BLaER1 (cell line): ENCODE measurements around the gene MT1E.

Experiments used
- H3K27ac ChIP-seq: shearing (Covaris generic); formaldehyde crosslinking; 2 replicates; pipeline ENCODE4 v1.8.1; 2022
- H3K27me3 ChIP-seq: shearing (Covaris generic); formaldehyde crosslinking; 2 replicates; pipeline ENCODE4 v1.8.1; 2022
- H3K36me3 ChIP-seq: shearing (Covaris generic); formaldehyde crosslinking; 2 replicates; pipeline ENCODE4 v1.8.1; 2022
- H3K4me1 ChIP-seq: shearing (Covaris generic); formaldehyde crosslinking; 2 replicates; pipeline ENCODE4 v1.8.1; 2022
- H3K4me2 ChIP-seq: shearing (Covaris generic); formaldehyde crosslinking; 2 replicates; pipeline ENCODE4 v1.8.1; 2022
- H3K4me3 ChIP-seq: shearing (Covaris generic); formaldehyde crosslinking; 2 replicates; pipeline ENCODE4 v1.8.1; 2022
- H3K9ac ChIP-seq: shearing (Covaris generic); formaldehyde crosslinking; 2 replicates; pipeline ENCODE4 v1.8.1; 2022
- H3K9me3 ChIP-seq: shearing (Covaris generic); formaldehyde crosslinking; 2 replicates; pipeline ENCODE4 v1.8.1; 2022
- H4K20me1 ChIP-seq: shearing (Covaris generic); formaldehyde crosslinking; 2 replicates; pipeline ENCODE4 v1.8.1; 2022
- Cebpa-rat ChIP-seq: shearing (Covaris generic); IDR thresholded peaks from 2 replicates; pipeline ENCODE4 v1.8.1; 2022

MT1E gene

DNA sequence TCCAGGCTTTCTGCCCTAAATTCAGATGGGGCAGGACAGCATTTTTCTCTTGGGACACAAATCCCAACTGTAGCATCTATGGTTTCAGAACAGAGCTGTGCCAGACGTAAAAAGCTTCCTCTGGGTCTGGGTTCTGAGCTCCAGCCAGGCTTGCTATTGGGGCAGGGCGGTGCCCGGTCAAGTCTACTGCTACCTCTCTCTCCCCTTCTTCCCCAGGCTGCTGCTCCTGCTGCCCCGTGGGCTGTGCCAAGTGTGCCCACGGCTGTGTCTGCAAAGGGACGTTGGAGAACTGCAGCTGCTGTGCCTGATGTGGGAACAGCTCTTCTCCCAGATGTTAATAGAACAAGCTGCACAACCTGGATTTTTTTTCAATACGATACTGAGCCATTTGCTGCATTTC, 8.0 kb downstream of the MT1E start:
- Histone ChIP-seq H3K4me3 (no peak overlapping the region), H3K4me1 (no peaks in the 10 kb centered on the region), H3K4me2 (no peak overlapping the region), H4K20me1 (peaks cover 72% of the 10 kb centered on the region), H3K36me3 (no peaks in the 10 kb centered on the region), H3K9me3 (peaks cover 28% of the 10 kb centered on the region), H3K27ac (no peak overlapping the region), H3K27me3 (peaks cover 100% of the 10 kb centered on the region), H3K9ac (no peak overlapping the region)
- no peak for TF ChIP-seq Cebpa-rat

GRCh38 chr16:56634715-56635440, 9.3 kb downstream of the MT1E start:
- Histone ChIP-seq H3K4me3 (no peak overlapping the region), H3K4me1 (no peaks in the 10 kb centered on the region), H3K9ac (no peak overlapping the region), H3K36me3 (no peaks in the 10 kb centered on the region), H3K27me3 (peaks cover 100% of the 10 kb centered on the region), H3K9me3 (peaks cover 30% of the 10 kb centered on the region), H3K4me2 (no peak overlapping the region), H3K27ac (no peak overlapping the region), H4K20me1 (peaks cover 75% of the 10 kb centered on the region)
- TF ChIP-seq Cebpa-rat, result no peak

GRCh38 chr16:56635441-56635967, 9.9 kb downstream of the MT1E start:
- Histone ChIP-seq H3K27ac (no peak overlapping the region), H4K20me1 (peaks cover 75% of the 10 kb centered on the region), H3K9ac (no peak overlapping the region), H3K27me3 (peaks cover 100% of the 10 kb centered on the region), H3K4me1 (no peaks in the 10 kb centered on the region), H3K9me3 (peaks cover 30% of the 10 kb centered on the region), H3K4me3 (no peak overlapping the region), H3K4me2 (no peak overlapping the region), H3K36me3 (no peaks in the 10 kb centered on the region)
- no peak for TF ChIP-seq Cebpa-rat

DNA sequence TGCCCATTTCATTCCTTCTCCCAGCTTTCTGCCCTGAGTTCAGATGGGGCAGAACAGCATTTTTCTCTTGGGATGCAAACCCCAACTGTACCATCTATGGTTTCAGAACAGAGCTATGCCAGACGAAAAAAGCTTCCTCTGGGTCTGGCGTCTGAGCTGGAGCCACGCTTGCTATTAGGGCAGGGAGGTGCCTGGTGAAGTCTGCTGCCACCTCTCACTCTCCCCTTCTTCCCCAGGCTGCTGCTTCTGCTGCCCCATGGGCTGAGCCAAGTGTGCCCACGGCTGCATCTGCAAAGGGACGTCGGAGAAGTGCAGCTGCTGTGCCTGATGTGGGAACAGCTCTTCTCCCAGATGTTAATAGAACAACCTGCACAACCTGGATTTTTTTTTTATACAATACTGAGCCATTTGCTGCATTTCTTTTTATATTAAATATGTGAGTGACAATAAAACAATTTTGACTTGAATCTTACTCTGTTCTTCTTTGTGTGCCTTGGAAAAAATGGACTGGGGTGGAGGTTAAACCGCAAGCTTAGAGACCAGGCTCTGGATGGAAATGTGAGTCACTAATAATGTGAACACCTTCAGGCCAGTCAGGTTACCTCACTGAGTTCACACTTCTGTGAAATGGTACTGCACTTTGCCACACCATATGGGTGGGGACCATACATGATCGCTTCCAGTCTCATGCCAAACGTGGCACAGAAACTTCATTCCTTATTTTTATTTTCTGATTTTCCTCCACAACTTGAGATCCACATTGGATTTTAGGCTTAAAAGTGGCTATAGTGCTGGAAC, 11.2 kb downstream of the MT1E start:
- Histone ChIP-seq H3K9me3 (peaks cover 30% of the 10 kb centered on the region), H3K27ac (no peak overlapping the region), H3K9ac (no peak overlapping the region), H3K4me2 (no peak overlapping the region), H3K36me3 (no peaks in the 10 kb centered on the region), H3K4me1 (no peaks in the 10 kb centered on the region), H3K4me3 (no peak overlapping the region), H3K27me3 (peaks cover 100% of the 10 kb centered on the region), H4K20me1 (peaks cover 66% of the 10 kb centered on the region)
- no peak for TF ChIP-seq Cebpa-rat

GRCh38 chr16:56637814-56638750, 12.5 kb downstream of the MT1E start, which contains the start of gene MT1A:
Gene MT1A, plus strand, starts transcription at chr16:56638666. Its CDS starts 73 bp downstream, at chr16:56638739.
- Histone ChIP-seq H3K36me3 (no peaks in the 10 kb centered on the region), H3K4me1 (no peaks in the 10 kb centered on the region), H3K9ac (no peak within 1 kb of the TSS), H3K27ac (no peak within 1 kb of the TSS), H3K9me3 (peaks cover 30% of the 10 kb centered on the region), H3K4me2 (no peak within 1 kb of the TSS), H3K4me3 (no peak within 1 kb of the TSS), H4K20me1 (peaks cover 62% of the 10 kb centered on the region), H3K27me3 (peaks cover 100% of the 10 kb centered on the region)
- TF ChIP-seq Cebpa-rat, result no peak

- peaks cover 63% of the 10 kb centered on the region for H4K20me1 ChIP-seq
- no peak overlapping the region for H3K27ac ChIP-seq
- no peak overlapping the region for H3K9ac ChIP-seq
- peaks cover 100% of the 10 kb centered on the region for H3K27me3 ChIP-seq
- H3K4me3 ChIP-seq, result no peak overlapping the region
- H3K4me2 ChIP-seq, result no peak overlapping the region
- no peak for TF ChIP-seq Cebpa-rat
- H3K36me3 ChIP-seq, result no peaks in the 10 kb centered on the region
- peaks cover 30% of the 10 kb centered on the region for H3K9me3 ChIP-seq
- H3K4me1 ChIP-seq, result no peaks in the 10 kb centered on the region
Observed at GRCh38 chr16:56639045-56639444, 13.5 kb downstream of the MT1E start.

DNA sequence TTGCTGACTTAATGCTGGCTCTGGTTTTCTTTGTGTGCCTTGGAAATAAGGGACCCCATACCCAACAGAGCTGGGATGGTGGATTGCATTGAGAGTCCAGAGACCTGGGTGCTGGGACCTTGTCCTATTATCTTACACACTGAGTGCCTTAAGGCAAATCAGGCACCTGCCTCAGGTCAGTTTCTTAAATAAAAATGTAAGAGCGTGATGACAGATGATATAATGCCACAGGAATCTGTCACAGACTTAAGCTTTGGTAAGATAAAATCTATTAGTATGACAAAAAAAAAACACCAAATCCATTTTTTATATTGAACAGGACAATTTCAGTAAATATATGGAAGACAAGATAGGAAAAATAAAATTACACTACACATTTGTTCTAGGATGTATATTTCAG, 14.5 kb downstream of the MT1E start:
- Histone ChIP-seq H3K27me3 (peaks cover 100% of the 10 kb centered on the region), H3K4me3 (no peak overlapping the region), H3K36me3 (no peaks in the 10 kb centered on the region), H3K4me1 (no peaks in the 10 kb centered on the region), H3K9ac (no peak overlapping the region), H3K9me3 (peaks cover 24% of the 10 kb centered on the region), H4K20me1 (peaks cover 60% of the 10 kb centered on the region), H3K27ac (no peak overlapping the region), H3K4me2 (no peak overlapping the region)
- TF ChIP-seq Cebpa-rat, result no peak

- Histone ChIP-seq H4K20me1 (peaks cover 49% of the 10 kb centered on the region), H3K9ac (no peak overlapping the region), H3K36me3 (no peaks in the 10 kb centered on the region), H3K27me3 (peaks cover 100% of the 10 kb centered on the region), H3K4me3 (no peak overlapping the region), H3K4me1 (no peaks in the 10 kb centered on the region), H3K9me3 (peaks cover 15% of the 10 kb centered on the region), H3K27ac (no peak overlapping the region), H3K4me2 (no peak overlapping the region)
- TF ChIP-seq Cebpa-rat, result no peak
Observed at GRCh38 chr16:56641166-56641565, 15.6 kb downstream of the MT1E start.

GRCh38 chr16:56643080-56643778, 17.6 kb downstream of the MT1E start:
- no peak for TF ChIP-seq Cebpa-rat
- no peak overlapping the region for H3K9ac ChIP-seq
- H4K20me1 ChIP-seq, result peaks cover 30% of the 10 kb centered on the region; the same call in 1 of the 2 replicates
- peaks cover 5% of the 10 kb centered on the region for H3K9me3 ChIP-seq
- H3K4me3 ChIP-seq, result no peak overlapping the region
- no peak overlapping the region for H3K4me2 ChIP-seq
- no peaks in the 10 kb centered on the region for H3K36me3 ChIP-seq
- H3K27ac ChIP-seq, result no peak overlapping the region
- H3K4me1 ChIP-seq, result no peaks in the 10 kb centered on the region
- H3K27me3 ChIP-seq, result peaks cover 100% of the 10 kb centered on the region
